Activated CD4-positive, alpha-beta T cell treated with anti-CD3 and anti-CD28 coated beads, Interleukin-2, amount 10 ng/mL, durations not matched to agents 24 days and 14 days (primary cell): Measurements from ENCODE around the gene SEPTIN12. TPM values are rescaled to one million over a fixed set of nuclear protein-coding genes. Genes with fewer than 3 reads are reported as not detected.
"Not testable (repeated sequence)": the region's sequence is repeated elsewhere in the genome, so short reads cannot be mapped to it uniquely, and the experiment has no call there.

ENCODE experiments used
- DNase-seq: peaks from one replicate; pipeline ENCODE4 v3.0.0; 2022
- H3K27ac Mint-ChIP-seq: one replicate; pipeline ENCODE4 v1.8.0; 2022; ENCODE audit warnings: mild to moderate bottlenecking, mixed read lengths
- H3K27me3 Mint-ChIP-seq: one replicate; pipeline ENCODE4 v1.8.0; 2022; ENCODE audit warnings: mixed read lengths
- H3K36me3 Mint-ChIP-seq: one replicate; pipeline ENCODE4 v1.8.0; 2022; ENCODE audit warnings: low read depth, mild to moderate bottlenecking, mixed read lengths
- H3K4me1 Mint-ChIP-seq: one replicate; pipeline ENCODE4 v1.8.0; 2021; ENCODE audit warnings: mixed read lengths
- H3K4me3 Mint-ChIP-seq: one replicate; pipeline ENCODE4 v1.8.0; 2022; ENCODE audit warnings: mild to moderate bottlenecking, moderate library complexity, mixed read lengths
- H3K9me3 Mint-ChIP-seq: one replicate; pipeline ENCODE4 v1.8.0; 2021; ENCODE audit warnings: mixed read lengths
- intact Hi-C: fragments of 100-400 bp; cut with micrococcal nuclease; formaldehyde crosslinking; loops from one replicate; pipeline ENCODE4 v1.15.1; 2023
- total RNA-seq: library from RNA; stranded (reverse); gene quantifications from 2 replicates; pipeline ENCODE4 v1.2.3, GENCODE V29; 2022

The SEPTIN12 gene
- total RNA-seq, 1 donor from 2014 or later = not detected

DNA sequence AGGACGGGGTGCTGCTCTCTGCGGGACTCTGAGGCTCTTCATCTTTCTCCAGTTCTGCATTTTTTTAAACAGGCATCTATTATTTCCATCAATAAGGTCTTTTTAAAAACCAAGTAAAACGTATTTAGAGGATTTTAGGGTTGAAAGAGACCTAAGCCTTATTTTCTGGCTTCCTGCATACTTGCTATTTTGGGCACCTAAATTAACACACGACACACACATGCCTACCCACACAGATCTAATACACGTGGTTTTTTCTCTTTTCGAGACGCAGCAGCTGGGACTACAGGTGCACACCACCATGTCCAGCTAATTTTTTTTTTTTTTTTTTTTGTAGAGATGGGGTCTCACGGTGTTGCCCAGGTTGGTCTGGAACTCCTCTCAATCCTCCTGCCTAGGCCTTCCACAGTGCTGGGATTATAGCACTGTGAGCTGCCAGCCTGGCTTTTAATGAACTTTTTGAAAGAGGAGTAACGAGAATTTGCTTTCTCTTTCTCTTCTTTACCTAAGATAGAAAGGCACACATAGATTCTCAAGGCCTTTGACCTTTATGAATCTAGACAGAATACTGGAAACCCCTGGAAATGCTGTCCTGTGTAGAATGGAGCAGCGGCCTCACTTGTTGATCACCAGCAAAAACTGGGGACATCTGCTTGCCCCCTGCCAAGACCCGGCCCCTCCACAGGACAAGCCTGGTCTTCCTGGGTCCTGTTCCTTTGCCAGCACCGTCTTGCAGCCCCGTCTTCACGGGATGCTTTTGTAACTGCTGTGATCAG is 40.1 kb downstream of the SEPTIN12 start:
- H3K9me3 Mint-ChIP-seq = no peaks in the 10 kb centered on the region
- DNase-seq = no peak
- intact Hi-C loops = no loop called here
- H3K27ac Mint-ChIP-seq = peak overlapping the region; percentile 58
- peaks cover 14% of the 10 kb centered on the region for H3K4me1 Mint-ChIP-seq
- no peak overlapping the region for H3K4me3 Mint-ChIP-seq
- no peaks in the 10 kb centered on the region for H3K27me3 Mint-ChIP-seq
- H3K36me3 Mint-ChIP-seq = peaks cover 6% of the 10 kb centered on the region

DNA sequence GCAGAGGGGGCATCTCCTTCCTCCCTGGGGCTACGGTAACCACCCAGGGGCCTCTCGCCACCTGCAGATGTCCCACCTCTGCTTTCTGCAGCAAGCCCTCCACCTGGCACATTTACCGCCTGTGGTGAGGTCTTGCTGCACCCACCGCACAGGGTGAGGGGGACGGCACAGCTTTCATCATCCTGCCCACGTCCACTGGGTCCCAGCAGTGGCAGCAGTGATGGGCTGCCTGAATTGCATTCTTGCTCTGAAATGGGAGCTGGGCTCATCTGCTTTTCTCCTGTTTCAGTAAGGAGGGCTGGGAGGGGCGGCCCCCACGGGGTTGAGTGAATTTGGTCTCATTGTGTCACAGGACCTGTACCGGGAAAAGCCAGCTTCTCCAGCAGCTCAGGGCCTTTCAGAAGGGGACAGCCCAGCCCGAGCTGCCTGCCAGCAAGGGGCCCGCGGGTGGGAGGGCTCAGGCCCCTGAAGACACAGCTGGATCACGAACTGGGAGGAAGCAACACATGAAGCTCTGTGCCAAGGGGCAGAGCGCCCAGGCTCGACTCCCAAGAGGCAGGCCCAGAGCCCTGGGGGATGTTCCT is 41.1 kb downstream of the SEPTIN12 start:
- H3K4me1 Mint-ChIP-seq = peaks cover 15% of the 10 kb centered on the region
- no peaks in the 10 kb centered on the region for H3K9me3 Mint-ChIP-seq
- intact Hi-C loops = no loop called here
- no peak overlapping the region for H3K27ac Mint-ChIP-seq
- H3K4me3 Mint-ChIP-seq = no peak overlapping the region
- no peaks in the 10 kb centered on the region for H3K27me3 Mint-ChIP-seq
- peaks cover 6% of the 10 kb centered on the region for H3K36me3 Mint-ChIP-seq
- DNase-seq = no peak

GRCh38 chr16:4746215-4746614 is 41.9 kb downstream of the SEPTIN12 start:
- Mint-ChIP-seq H3K27ac (no peak overlapping the region), H3K36me3 (peaks cover 2% of the 10 kb centered on the region), H3K9me3 (no peaks in the 10 kb centered on the region), H3K4me1 (peaks cover 15% of the 10 kb centered on the region), H3K4me3 (no peak overlapping the region), H3K27me3 (no peaks in the 10 kb centered on the region)
- intact Hi-C loops = no loop called here
- DNase-seq = no peak

DNA sequence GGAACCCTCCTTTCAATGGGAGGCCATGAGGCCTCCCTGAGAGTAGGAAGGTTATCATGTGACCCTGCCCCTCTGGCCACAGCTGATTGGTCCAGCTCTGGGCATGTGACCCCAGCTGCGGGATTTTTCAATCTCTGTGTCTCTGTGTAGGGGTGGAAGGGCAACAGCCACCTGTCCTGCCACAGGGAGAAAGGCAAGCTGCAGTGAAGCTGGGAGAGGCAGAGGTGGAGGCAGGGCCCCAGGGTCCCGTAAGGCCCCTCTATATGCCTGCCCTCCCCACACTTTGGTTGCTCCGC is 42.9 kb downstream of the SEPTIN12 start:
- intact Hi-C loops = no loop called here
- Mint-ChIP-seq H3K9me3 (no peaks in the 10 kb centered on the region), H3K27ac (no peak overlapping the region), H3K4me1 (peaks cover 15% of the 10 kb centered on the region), H3K36me3 (no peaks in the 10 kb centered on the region), H3K4me3 (no peak overlapping the region), H3K27me3 (no peaks in the 10 kb centered on the region)
- no peak for DNase-seq

DNA sequence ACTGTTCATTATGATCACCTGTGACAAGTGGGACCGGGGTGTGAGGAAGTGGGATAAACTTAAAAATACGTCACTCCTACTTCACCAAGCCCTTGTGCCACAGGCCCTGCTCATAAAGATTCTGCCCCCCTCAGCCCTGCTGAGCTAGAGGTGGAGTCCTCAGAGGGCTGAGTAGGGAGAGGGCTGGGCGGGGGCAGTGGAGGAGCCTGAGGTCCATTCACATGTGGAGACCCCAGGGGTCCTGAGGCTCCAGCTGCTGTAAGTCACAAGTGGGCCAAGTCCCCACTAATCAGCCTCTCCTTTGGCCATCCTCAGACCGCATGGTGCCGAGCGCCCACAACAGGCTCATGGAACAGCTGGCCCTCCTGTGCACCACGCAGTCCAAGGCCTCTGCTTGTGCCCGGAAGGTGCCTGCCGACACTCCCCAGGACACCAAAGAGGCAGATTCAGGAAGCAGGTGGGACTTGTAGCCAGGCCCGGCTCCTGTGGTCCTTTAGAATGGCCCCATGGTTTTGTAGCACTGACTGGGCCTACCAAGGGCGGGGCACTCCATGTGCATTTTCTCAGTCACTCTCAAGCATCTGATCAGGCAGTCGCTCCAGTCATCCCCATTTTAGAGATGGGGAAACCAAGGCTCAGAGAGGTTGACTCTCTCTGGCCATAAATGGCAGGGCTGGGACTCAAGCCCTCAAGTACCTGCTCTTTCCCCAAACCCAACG is 43.4 kb downstream of the SEPTIN12 start:
- no peaks in the 10 kb centered on the region for H3K27me3 Mint-ChIP-seq
- intact Hi-C loops = no loop called here
- no peak overlapping the region for H3K4me3 Mint-ChIP-seq
- DNase-seq = no peak
- H3K4me1 Mint-ChIP-seq = peaks cover 15% of the 10 kb centered on the region
- no peaks in the 10 kb centered on the region for H3K9me3 Mint-ChIP-seq
- H3K36me3 Mint-ChIP-seq = no peaks in the 10 kb centered on the region
- no peak overlapping the region for H3K27ac Mint-ChIP-seq

- no peak for DNase-seq
- intact Hi-C loops = no loop called here
- Mint-ChIP-seq H3K4me1 (peaks cover 11% of the 10 kb centered on the region), H3K36me3 (no peaks in the 10 kb centered on the region), H3K4me3 (peak overlapping the region; percentile 71), H3K9me3 (no peaks in the 10 kb centered on the region), H3K27ac (no peak overlapping the region), H3K27me3 (no peaks in the 10 kb centered on the region)
These were observed 44.8 kb downstream of the SEPTIN12 start for GRCh38 chr16:4743226-4743878.

- H3K4me1 Mint-ChIP-seq = peaks cover 12% of the 10 kb centered on the region
- H3K4me3 Mint-ChIP-seq, H3K36me3 Mint-ChIP-seq, H3K27me3 Mint-ChIP-seq, H3K27ac Mint-ChIP-seq, H3K9me3 Mint-ChIP-seq, intact Hi-C loops, DNase-seq: not testable (repeated sequence)
These were observed 49.8 kb downstream of the SEPTIN12 start for GRCh38 chr16:4738370-4738769.

DNA sequence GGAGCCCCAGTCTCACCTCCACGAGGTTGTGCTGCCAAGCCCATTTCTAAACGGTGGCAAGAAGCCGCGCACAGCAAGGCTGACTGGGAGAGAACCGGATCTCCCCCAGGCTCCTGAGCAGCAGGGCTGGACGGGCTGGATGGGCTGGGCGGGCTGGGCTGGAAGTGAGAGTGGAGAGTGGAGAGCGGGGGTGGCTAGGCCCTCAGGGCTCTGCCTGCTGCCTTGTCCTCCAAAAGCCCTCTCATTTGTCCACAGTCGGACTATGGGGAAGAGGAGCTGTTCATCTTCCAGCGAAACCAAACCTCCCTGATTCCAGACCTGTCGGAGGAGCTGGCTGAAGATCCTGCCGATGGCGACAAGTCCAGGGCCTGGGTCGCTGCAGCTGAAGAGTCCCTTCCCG is 50.6 kb downstream of the SEPTIN12 start:
- Mint-ChIP-seq H3K27ac (no peak overlapping the region), H3K9me3 (no peaks in the 10 kb centered on the region), H3K27me3 (no peaks in the 10 kb centered on the region), H3K4me1 (peaks cover 13% of the 10 kb centered on the region), H3K36me3 (no peaks in the 10 kb centered on the region), H3K4me3 (no peak overlapping the region)
- intact Hi-C loops = no loop called here
- no peak for DNase-seq

- Mint-ChIP-seq H3K27me3 (no peaks in the 10 kb centered on the region), H3K4me3 (no peak overlapping the region), H3K27ac (no peak overlapping the region), H3K9me3 (no peaks in the 10 kb centered on the region), H3K4me1 (peaks cover 13% of the 10 kb centered on the region), H3K36me3 (no peaks in the 10 kb centered on the region)
- DNase-seq = no peak
- intact Hi-C loops = no loop called here
These were observed 51.6 kb downstream of the SEPTIN12 start for GRCh38 chr16:4736546-4736945.

DNA sequence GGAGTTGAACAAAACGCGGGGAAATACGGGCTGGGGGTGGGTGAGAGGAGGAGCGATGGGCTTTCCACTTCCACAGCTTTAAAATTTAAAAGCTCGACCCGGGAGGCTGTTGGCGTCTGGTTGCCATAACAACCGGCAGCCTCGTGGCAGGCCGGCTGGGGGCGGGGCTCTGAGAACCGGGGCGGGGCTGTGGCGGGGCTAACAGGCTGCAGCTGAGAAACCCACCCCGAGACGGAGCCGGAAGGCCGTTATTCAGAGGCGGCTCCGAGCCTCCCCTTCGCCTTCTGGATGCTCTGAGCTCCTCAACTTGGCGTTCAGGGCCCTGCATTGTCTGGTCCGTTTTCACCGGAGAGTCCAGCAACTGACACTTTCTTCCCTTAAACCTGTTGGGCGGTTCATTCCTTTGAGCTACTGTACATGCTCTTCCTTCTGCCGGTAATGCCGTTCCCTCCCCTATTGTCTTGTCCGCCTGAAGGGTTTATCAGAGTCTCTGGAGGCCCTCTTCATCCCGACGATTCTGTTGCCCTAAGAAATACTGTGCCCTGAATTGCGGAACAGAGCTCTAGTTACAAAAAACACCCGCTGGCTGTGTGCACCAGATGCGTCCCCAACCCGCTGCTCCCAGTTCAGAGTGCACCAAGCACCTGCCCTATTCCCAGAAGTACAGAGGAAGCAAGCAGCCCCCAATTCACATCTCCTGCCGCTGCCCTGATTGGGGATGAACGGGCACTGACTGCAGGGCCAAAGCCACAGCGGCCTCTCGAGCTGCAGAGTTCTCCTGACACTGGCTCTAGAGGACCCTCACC is 53.2 kb downstream of the SEPTIN12 start:
- H3K9me3 Mint-ChIP-seq = no peaks in the 10 kb centered on the region
- peaks cover 2% of the 10 kb centered on the region for H3K36me3 Mint-ChIP-seq
- peaks cover 13% of the 10 kb centered on the region for H3K4me1 Mint-ChIP-seq
- DNase-seq = peak; percentile 98
- intact Hi-C loops = loop anchor here (1.0 to 2.0 kb wide), 5 partner anchors 32 to 222 kb away; partner anchors contain the start of genes NUDT16L1, ROGDI and ZNF500
- H3K27me3 Mint-ChIP-seq = no peaks in the 10 kb centered on the region
- H3K27ac Mint-ChIP-seq = peak overlapping the region; percentile 91
- H3K4me3 Mint-ChIP-seq = peak overlapping the region; percentile 93

DNA sequence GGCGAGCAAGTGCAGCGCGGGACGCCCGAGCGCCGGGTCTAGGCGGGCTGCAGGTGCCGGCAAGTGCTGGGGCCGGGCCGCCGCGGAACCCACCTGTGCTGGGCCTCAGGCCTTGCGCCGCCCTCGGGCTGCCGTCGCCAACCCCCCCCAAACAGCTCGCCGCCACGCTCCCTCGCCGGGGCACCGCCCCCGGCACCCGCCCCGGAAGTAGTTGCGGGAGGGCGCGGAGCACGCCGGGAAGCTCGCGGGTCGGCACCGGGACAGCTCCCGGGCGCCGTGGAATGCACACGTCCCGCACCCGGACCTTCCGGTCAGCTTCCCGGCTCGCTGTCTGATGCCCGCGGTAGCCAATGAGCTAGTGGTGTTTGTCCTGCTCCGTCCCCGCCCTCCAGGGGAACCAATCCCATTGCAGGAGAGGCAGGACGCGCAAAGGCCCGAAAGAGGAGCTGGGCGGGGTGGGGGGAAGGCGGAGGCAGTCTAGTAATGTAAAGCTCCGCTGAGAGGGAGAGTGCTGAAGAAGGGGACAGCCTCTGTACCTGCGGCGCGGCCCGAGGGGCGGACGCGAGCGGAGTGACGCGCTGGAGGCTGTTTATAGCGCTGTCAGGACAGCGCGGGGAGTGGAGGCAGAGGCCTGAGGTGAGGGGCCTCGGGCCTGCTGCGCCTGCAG is 53.9 kb downstream of the SEPTIN12 start, which contains the start of the genes ANKS3 and DNAAF8:
Gene ANKS3 (minus strand): TSS at position 209 of the 667 bp plus-strand sequence. CDS start 4,122 bp downstream, outside the sequence.
Gene DNAAF8 (plus strand): TSS at position 475 of the 667 bp plus-strand sequence. CDS start 1,978 bp downstream, outside the sequence.
- Mint-ChIP-seq H3K27ac (peak within 1 kb of the TSS; percentile 91), H3K27me3 (no peaks in the 10 kb centered on the region), H3K4me1 (peaks cover 13% of the 10 kb centered on the region), H3K9me3 (no peaks in the 10 kb centered on the region), H3K36me3 (peaks cover 2% of the 10 kb centered on the region), H3K4me3 (peak within 1 kb of the TSS; percentile 93)
- DNase-seq = peak; percentile 96
- intact Hi-C loops = loop anchor here (1.0 to 2.0 kb wide), 5 partner anchors 33 to 223 kb away; partner anchors contain the start of genes NUDT16L1, ROGDI and ZNF500

- Mint-ChIP-seq H3K9me3 (no peaks in the 10 kb centered on the region), H3K4me1 (peaks cover 13% of the 10 kb centered on the region), H3K36me3 (peaks cover 5% of the 10 kb centered on the region), H3K27me3 (no peaks in the 10 kb centered on the region), H3K27ac (peak overlapping the region; percentile 67), H3K4me3 (peak overlapping the region; percentile 93)
- no peak for DNase-seq
- intact Hi-C loops = loop anchor here (1.0 to 2.0 kb wide), 5 partner anchors 34 to 223 kb away; partner anchors contain the start of genes NUDT16L1, ROGDI and ZNF500
These were observed 54.4 kb downstream of the SEPTIN12 start for GRCh38 chr16:4733747-4734062.
